ENCODE measurements around the gene HSD17B8.
"Not testable (repeated sequence)": the region's sequence is repeated elsewhere in the genome, so short reads cannot be mapped to it uniquely, and the experiment has no call there.

Gene HSD17B8

DNA sequence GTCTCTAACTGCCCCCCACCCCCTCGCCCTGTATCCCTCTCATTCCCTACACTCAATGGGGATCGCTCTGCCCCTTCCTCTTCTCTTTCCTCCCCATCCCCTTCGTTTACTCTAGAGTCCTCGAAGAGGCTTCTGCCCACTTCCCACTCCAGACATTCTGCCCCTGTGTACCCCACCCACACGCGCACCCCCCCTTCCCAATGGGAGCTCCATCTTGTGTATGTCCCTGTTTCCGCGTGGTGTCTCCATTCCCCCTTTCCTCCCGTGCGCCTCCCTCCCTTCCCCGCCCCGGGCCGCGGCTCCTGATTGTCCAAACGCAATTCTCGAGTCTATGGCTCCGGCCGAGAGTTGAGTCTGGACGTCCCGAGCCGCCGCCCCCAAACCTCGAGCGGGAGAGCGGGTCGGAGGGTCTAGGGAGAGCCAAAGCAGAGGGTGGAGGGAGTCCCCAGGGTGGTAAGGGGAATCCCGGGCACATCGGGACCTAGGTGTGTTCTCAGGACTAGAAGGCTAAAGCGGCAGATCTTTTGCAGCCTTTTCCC is 3.2 kb downstream of the HSD17B8 start:
- DNase-seq = no peak

GRCh38 chr6:33208091-33208967 is 3.9 kb downstream of the HSD17B8 start, which contains the start of gene RING1:
Gene RING1 (plus strand): TSS chr6:33208500. CDS start chr6:33208823, 323 bp downstream.
- DNase-seq = peak; percentile 81

- no peak for DNase-seq
Measured at GRCh38 chr6:33209856-33210255, 5.4 kb downstream of the HSD17B8 start.

DNA sequence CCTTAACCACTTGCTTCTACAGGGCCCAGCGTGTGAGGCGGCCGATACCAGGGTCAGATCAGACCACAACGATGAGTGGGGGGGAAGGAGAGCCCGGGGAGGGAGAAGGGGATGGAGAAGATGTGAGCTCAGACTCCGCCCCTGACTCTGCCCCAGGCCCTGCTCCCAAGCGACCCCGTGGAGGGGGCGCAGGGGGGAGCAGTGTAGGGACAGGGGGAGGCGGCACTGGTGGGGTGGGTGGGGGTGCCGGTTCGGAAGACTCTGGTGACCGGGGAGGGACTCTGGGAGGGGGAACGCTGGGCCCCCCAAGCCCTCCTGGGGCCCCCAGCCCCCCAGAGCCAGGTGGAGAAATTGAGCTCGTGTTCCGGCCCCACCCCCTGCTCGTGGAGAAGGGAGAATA is 6.7 kb downstream of the HSD17B8 start:
- DNase-seq = no peak

DNA sequence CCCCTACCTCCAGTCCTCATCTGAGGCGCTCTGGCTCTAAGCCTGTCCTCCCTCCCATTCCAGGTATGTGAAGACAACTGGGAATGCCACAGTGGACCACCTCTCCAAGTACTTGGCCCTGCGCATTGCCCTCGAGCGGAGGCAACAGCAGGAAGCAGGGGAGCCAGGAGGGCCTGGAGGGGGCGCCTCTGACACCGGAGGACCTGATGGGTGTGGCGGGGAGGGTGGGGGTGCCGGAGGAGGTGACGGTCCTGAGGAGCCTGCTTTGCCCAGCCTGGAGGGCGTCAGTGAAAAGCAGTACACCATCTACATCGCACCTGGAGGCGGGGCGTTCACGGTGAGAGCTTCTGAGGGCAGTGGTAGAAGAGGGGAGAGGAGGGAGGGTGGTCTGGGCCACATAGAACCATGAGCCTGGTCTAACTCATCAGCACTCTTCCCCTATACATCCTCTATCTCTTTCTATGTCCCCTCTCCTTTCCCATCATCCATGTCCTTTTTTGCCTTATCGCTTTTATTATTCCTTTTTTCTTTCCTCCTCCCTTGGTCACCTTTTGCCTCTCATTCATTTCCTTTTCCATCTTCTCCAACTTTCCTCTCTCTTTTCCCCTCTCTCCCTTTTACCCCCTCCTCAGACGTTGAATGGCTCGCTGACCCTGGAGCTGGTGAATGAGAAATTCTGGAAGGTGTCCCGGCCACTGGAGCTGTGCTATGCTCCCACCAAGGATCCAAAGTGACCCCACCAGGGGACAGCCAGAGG is 7.4 kb downstream of the HSD17B8 start:
- no peak for DNase-seq

GRCh38 chr6:33212857-33213165 is 8.4 kb downstream of the HSD17B8 start:
- no peak for DNase-seq

- no peak for DNase-seq
Measured at GRCh38 chr6:33213166-33213988, 8.9 kb downstream of the HSD17B8 start.

DNA sequence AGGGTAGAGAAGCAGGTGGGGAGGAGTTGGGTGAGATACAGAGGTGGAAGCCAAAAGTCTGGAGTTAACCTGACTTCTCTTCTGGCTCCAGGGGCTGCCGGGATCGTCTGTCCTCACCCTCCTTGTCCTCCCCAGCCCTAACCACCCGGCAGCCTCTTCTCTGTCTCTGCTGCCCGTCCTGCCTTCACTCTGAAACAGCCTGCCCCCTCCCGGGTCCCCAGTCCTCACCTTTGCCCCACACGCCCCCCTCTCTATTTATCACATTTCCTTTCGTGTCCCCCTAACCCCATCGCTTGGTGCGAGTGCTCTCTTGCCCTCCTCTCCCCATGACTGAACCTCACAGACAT is 9.5 kb downstream of the HSD17B8 start:
- DNase-seq = no peak

GRCh38 chr6:33215271-33216116 is 11.0 kb downstream of the HSD17B8 start:
- no peak for DNase-seq

DNA sequence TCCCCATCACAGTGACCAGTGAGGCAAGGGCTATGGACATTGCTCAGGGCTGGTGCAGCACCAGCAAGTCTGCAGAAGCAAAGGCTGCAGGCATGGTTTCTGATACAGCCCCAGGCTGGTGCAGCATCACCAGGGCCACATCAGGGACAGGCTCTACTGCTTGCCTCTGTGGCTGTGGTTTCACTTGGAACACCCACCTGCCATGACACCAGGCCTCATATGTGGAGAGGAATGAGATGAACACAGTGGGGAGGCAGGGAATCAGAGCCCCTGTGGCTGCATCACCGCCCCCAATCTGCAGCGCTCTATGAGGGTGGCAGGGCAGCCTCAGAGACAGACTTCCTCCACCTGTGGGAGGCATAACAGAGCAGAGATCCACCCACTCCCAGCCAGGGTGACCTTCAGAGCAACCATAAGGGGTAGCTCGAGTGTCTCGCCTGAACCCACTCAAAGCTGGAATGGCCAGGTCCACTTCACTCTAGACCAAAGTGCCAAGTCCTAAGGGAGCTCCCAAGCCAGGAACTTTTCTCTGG is 11.7 kb downstream of the HSD17B8 start:
- no peak for DNase-seq

DNA sequence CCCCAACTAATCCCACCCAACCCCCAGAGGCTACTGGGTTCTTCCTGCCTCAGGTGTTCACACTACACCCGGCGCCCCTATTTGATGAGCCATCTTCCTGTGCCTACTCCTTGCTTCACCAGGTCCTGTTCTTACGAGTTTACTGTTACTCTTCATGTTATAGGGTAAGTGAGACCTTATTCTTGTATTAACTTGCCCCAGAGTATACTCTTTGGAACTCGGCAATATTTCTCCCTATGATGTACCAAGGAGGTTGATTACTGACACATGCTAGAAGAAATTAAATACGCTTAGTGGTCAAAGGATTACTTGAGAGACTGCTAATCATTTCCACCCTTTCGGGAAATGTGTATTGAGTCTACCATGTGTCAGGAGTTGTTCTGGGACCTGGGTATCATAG is 12.8 kb downstream of the HSD17B8 start:
- DNase-seq = no peak

DNA sequence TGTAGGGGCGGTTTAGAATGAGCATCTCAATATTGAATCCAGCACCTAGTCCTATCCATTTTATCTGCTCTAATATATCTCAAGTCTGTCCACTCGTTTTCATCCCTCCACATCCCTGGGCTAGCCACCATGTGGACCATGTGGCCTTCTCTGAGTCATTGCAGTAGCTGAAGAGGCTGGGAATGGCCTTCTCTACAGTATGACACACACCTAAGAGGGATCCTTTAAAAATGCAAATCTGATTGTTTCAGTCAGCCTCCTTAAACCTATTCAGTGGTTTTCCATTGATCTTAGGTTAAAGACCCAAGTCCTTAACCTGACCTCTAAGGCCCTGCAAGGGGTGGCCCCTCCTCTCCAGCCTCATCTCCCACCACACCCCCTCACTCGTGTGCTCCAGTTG is 13.2 kb downstream of the HSD17B8 start:
- no peak for DNase-seq

DNA sequence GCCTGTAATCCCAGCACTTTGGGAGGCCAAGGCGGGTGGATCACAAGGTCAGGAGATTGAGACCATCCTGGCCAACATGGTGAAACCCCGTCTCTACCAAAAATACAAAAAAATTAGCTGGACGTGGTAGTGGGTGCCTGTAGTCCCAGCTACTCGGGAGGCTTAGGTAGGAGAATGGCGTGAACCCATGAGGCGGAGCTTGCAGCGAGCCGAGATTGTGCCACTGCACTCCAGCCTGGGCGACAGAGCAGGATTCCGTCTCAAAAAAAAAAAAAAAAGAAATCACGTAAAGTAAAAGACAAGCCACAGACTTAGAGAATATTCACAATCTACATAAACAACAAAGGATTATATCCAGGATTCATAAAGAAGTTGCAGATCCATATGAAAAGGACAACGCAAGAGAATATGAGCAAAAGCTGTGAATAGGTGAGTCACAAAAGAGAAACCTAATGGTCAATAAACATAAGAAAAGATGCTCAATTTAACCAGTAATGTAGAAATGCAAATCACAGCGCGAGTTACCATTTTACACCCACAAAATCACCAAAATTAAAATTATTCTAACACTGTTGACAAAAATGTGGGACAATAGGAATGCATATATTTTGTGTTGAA is 22.2 kb downstream of the HSD17B8 start:
- DNase-seq = not testable (repeated sequence)

GRCh38 chr6:33235221-33235634 is 30.8 kb downstream of the HSD17B8 start:
- no peak for DNase-seq

DNA sequence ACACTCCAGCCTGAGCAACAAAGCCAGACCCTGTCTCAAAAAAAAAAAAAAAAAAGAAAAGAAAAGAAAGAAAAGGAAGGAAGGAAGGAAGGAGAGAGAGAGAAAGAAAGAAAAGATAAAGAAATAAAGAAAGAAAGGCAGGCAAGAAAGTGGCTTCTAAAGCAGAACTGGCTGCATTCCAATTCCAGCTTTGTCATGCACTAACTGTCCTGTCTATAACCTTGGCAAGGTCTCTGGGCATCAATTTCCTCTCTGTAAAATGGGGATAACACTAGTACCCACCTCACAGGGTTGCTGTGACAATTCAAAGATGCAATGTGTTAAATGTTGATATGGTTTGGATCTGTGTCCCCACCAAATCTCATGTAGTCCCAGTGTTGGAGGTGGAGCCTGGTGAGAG is 31.9 kb downstream of the HSD17B8 start:
- DNase-seq = no peak

GRCh38 chr6:33236852-33237251 is 32.4 kb downstream of the HSD17B8 start:
- no peak for DNase-seq

DNA sequence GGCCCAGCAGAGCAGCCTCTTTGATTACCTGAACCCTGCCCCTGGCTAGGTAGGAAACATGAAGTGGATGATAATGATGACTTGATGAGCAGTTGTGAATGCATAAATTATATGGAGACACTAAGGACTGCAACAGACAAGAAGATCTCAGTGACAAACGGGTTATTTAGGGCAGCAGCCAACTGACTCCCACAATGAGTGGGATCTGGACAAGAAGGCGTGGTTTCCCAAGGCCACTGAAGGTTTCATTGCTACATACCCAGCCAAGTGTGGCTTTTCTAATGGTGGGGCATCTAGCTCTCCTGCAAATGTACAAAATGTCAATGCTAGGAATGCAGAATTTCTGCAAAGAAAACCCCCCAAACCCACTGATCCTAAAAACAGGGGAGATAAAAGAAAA is 33.3 kb downstream of the HSD17B8 start:
- no peak for DNase-seq

DNA sequence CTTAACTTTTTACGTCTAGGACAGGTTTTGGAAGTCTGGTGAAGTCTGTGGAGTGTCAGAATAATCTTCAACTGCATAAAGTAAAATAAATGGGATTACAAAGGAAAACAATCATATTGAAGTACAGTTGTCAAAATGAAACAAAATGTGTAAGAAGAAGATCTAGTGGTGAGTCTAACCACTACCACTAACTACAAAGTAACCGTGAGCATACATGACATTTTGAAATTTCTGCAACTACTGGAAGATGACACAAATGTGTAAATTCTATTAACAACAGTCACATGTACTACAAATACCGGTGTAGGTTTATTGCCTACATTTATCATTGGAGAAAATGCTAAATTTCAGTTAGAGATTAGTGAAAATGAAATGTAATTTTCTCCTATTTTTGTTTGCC is 37.5 kb downstream of the HSD17B8 start:
- no peak for DNase-seq

- DNase-seq = no peak
Measured at GRCh38 chr6:33243476-33243875, 39.0 kb downstream of the HSD17B8 start.

DNA sequence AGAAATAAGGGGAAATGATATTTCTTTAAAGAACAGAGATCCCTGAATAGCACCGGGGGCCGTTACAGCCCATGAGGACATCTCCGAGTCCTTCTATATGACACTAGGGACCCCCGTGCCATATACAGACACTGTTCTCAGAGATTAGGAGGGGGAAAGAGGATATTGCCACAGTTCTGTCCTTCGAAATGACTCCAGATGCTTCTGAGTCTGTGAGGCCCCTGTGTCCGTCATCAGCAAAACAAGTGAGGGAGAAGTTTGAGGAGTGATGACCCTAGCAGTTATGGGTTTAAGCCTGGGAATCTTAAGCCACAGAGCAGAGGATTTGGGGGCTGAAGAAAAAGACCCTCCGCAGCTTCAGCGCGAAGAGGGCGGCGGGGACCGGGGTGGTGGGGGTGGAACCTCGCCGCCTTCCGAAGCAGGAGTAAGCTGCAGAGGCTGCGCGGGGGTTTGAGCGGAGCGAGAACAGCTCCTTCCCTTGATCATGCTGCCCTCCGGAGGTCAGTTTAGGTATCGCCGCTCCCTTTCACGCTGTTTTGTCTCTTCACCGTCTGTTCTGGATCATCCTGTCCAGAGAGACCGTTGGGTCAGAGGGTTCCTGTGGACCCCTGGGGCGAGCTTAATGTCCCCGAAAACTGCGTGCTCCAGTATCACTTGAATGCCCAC is 43.7 kb downstream of the HSD17B8 start:
- peak; percentile 70 to 71 for DNase-seq

DNA sequence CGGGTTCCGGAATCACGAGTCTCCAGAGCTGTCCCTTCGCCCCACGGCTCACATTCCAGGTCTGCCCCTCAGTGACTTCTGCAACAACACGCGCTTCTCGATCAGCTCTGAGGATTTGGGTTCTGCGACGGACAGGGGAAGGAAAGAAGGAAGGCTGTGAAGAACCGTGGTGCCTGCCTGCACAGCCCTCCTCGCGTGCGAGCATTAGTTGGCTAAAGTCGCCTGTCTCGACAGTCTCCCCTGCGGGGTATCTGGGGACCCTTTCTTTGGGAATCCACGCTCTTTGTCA is 44.1 kb downstream of the HSD17B8 start:
- no peak for DNase-seq

All from hippocampal formation (tissue), 2 donors.